ENCODE results near the gene GRIN1.

Gene GRIN1

GRCh38 chr9:137148242-137148641 is 9.3 kb downstream of the GRIN1 start:
- DNase-seq (ENCODE audit: low spot score): no peak

- no peak for DNase-seq (ENCODE audit: low spot score)
Observed at GRCh38 chr9:137148661-137149060, 9.7 kb downstream of the GRIN1 start.

GRCh38 chr9:137149363-137149762 is 10.4 kb downstream of the GRIN1 start:
- DNase-seq (ENCODE audit: low spot score): no peak

DNA sequence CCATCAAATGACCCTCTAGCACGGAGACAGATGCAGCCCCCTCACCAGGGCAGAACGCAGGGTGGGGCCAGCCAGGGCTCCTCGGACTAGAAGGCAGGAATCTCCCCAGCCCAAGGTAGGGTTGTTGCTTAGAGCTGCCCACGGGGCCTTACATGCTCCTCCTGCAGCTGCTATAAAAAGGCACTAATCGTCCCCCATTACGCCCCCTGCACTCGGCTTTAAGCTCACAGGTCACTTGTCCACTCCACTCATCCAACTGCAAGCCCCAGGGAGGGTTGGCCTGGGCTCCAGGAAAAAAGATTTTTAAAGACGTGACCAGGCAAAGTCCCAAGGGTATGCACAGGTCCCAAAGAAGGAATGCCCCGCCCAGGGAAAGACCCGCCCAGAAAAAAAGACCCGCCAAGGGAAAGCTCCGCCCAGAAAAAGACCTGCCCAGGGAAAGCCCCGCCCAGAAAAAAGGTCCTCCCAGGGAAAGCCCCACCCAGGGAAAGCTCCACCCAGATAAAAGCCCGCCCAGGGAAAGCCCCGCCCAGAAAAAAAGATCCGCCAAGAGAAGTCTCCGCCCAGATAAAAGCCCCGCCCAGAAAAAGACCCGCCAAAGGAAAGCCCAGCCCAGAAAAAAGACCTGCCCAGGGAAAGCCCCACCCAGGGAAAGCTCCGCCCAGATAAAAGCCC is 11.1 kb downstream of the GRIN1 start:
- no peak for DNase-seq (ENCODE audit: low spot score)

DNA sequence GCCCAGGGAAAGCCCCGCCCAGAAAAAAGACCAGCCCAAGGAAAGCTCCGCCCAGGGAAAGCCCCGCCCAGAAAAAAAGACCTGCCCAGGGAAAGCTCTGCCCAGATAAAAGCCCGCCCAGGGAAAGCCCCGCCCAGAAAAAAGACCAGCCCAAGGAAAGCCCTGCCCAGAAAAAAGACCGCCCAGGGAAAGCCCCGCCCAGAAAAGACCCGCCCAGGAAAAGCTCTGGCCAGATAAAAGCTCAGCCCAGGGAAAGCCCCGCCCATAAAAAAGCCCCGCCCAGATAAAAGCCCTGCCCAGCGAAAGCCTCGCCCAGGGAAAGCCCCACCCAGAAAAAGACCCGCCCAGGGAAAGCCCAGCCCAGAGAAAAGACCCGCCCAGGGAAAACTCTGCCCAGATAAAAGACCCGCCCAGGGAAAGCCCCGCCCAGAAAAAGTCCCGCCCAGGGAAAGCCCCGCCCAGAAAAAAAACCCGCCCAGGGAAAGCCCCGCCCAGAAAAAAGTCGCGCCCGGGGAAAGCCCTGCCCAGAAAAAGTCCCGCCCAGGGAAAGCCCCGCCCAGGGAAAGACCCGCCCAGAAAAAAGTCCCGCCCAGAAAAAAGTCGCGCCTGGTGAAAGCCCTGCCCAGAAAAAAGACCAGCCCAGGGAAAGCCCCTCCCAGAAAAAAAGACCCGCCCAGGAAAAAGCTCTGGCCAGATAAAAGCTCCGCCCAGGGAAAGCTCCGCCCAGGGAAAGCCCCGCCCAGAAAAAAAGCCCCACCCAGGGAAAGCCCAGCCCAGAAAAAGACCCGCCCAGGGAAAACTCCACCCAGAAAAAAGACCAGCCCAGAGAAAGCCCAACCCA is 11.9 kb downstream of the GRIN1 start:
- peak; percentile 89 for DNase-seq (ENCODE audit: low spot score)

DNA sequence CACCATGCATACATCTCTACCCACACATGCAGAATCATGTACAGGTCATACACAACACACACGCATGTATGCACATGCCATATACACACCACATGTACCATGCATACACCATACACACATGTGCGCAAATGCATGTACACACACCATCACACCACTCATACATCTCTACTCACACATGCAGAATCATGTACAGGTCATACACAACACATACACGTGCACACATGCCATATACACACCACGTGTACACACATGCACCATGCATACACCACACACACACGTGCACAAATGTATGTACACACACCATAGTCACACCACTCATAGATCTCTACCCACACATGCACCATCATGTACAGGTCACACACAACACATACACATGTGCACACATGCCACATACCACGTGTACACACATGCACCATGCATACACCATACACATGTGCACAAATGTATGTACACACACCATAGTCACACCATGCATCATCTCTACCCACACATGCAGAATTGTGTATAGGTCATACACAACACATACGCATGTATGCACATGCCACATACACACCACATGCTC is 14.0 kb downstream of the GRIN1 start:
- no peak for DNase-seq (ENCODE audit: low spot score)

DNA sequence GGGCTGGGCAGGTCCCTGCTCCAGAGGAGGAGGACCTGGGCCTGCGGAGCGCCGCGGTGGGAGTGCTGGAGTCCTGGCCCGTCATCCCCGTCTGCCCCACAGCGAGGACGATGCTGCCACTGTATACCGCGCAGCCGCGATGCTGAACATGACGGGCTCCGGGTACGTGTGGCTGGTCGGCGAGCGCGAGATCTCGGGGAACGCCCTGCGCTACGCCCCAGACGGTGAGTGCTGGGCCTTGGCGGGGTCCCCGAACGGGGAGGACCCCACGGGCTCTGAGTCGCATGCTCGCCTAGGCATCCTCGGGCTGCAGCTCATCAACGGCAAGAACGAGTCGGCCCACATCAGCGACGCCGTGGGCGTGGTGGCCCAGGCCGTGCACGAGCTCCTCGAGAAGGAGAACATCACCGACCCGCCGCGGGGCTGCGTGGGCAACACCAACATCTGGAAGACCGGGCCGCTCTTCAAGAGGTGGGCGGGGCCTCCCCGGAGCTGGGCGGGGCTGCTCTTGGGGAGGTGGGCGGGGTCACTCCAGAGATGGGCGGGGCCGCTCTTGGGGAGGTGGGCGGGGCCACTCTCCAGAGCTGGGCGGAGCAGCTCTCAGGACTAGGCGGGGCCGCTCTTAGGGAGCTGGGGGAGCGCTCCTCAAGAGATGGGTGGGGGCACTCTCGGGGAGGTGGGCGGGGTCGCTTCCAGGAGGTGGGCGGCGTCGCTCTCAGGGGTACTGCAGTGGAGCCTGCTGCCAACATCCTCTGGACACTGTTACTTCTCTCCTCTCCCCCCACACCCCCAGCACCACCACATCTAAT is 17.8 kb downstream of the GRIN1 start:
- no peak for DNase-seq (ENCODE audit: low spot score)

DNA sequence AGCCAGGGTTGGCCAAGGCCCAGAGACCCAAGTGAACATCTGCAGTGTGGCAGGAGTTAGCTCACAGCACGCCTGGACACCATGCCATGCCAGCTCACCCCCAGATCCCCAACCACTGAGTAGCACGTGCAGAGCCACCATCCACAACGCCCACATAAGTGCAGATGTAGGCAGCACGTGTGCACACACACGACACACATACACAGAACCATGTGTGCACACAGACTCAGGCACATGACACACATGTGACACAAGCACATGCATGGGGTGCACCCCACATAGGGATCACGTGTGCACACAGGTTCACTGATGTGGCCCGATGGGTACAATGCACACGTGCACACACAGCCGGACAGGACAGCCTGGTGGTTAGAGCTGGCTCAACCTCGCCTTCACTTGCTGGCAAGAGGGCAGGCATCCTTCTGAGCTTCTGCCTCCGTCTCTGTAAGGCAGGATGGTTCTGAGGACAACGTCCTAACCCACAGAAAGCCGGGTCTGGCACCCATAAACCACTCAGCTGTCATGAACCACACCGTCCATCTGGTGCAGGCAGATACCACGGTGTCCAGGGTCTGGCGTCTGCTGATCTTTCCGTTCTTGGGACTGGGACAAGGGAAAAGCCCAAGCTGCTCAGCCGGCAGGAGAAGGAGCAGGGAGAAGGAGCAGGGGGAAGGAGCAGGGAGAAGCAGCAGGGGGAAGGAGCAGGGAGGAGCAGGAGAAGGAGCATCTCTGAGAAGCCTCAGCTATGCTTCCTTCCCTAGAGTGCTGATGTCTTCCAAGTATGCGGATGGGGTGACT is 18.9 kb downstream of the GRIN1 start:
- DNase-seq (ENCODE audit: low spot score): no peak

DNA sequence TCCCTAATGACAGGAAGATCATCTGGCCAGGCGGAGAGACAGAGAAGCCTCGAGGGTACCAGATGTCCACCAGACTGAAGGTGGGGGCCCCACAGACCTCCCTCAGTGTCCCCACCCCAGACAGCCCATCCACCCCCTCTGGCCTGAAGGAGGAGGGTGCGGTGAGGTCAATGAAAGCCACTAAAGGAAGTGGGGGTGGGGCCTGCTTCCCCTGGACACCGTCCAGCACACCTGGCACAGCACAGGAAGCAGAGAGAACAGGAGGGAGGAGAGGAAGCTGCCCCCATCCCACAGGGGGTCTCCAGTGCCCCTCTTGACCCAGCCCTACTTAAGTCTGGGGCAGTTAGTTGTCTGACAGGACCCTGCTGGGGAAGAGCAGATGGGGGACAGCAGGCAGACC is 19.7 kb downstream of the GRIN1 start:
- no peak for DNase-seq (ENCODE audit: low spot score)

- DNase-seq (ENCODE audit: low spot score): no peak
Observed at GRCh38 chr9:137159105-137160053, 20.4 kb downstream of the GRIN1 start.

DNA sequence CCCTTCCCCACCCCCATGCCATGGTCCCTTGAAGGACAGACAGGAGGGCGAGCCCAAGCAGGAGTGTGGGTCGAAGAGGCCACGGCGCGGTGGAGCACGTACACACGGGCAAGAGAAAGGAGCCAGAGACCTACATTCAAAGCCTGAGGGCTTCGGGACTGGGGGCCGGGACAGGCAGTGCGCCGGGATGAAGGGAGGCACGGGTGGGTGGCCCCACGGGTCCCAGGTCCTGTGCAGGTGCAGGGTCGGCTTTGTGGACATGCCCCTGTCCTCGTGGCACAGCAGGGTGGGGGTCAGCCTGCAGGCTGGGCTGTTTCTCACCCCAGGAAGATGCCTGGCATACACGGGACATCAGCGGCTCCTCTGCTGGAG is 21.1 kb downstream of the GRIN1 start:
- DNase-seq (ENCODE audit: low spot score): no peak

- no peak for DNase-seq (ENCODE audit: low spot score)
Observed at GRCh38 chr9:137160716-137161557, 22.0 kb downstream of the GRIN1 start.

- no peak for DNase-seq (ENCODE audit: low spot score)
Observed at GRCh38 chr9:137161558-137162486, 22.9 kb downstream of the GRIN1 start.

- DNase-seq (ENCODE audit: low spot score): no peak
Observed at GRCh38 chr9:137162505-137163364, 23.8 kb downstream of the GRIN1 start.

DNA sequence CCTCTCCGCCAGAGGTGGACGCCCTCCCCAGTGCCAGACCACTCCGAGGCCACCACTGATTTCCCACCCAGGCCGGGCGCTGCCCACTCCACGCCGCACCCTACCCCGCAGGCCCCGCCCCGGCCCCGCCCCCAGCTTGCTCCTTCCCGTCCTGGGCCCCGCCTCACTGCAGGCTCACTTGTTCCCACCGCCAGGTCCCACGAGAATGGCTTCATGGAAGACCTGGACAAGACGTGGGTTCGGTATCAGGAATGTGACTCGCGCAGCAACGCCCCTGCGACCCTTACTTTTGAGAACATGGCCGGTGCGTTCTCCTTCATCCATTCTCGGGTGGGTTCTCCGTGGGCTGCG is 24.4 kb downstream of the GRIN1 start:
- no peak for DNase-seq (ENCODE audit: low spot score)

DNA sequence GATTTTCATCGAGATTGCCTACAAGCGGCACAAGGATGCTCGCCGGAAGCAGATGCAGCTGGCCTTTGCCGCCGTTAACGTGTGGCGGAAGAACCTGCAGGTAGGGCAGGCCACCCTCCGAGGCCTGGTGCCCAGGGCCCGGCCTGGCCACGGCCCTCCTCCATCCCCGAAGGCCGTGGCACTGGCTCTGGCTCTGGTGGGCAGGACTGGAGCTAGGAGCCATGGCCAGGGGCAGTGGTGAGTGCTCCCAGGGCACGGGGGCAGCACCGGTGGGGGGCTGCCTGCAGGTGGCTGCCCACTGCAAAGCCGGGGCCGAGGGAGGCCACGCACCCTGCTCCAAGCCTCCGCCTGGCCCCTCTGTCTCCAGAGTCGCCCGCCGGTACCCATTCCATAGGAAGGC is 24.9 kb downstream of the GRIN1 start:
- DNase-seq (ENCODE audit: low spot score): no peak
